ENCODE data around the gene PXMP4. TPM values are rescaled to one million over a fixed set of nuclear protein-coding genes. Genes with fewer than 3 reads are reported as not detected.

Gene PXMP4
- polyA plus RNA-seq, 1 donor from 2014 or later = 3.1 TPM

DNA sequence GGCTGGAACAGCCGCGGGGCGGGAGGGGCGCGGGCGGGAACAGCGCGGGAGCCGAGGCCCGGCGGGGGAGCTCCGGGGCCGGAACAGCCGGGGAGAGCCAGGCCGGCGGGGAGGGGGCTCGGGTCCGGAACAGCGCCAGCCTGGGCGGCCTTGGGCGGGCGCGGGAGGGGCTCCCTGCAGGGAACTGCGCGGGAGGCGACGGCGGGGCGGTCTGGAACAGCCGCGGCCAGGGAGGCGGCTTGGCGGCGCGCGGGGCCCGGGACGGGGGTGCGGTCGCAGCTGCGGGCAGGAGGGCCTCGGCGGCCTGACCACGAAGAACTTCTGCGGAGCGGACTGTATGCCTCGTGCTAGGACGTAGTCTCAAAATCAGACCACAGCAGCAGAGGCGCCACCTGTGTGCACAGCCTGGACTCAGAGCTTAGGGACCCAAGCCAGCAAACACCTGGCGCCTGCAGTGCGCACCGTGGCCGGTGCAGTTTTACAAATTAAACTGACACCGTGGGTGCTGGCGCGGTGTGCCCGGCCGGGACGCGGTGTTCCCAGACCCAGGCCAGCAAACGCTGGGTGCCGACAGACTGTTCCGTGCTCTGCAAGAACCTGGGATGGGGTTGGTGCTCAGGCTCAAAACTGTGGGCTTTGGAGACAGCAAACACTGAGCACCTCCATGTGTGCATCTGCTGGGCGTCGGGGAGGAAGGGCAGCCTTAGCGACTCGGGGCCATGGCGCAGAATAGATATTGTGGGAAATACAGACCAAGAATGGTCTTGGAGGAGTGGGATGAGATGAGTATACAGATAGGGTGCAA lies 12.3 kb upstream of the PXMP4 start:
- no peaks in the 10 kb centered on the region for H3K9me2 ChIP-seq (ENCODE audit: insufficient read depth, low read length)
- H3K79me2 ChIP-seq (replicated peaks; ENCODE audit: insufficient read depth, low read length) = no peaks in the 10 kb centered on the region
- H3K9me3 ChIP-seq (ENCODE audit: low read length) = peaks cover 4% of the 10 kb centered on the region
- TF ChIP-seq TAF1 (IDR thresholded peaks at IDR 0.05; ENCODE audit: low read depth) (no peak), MXI1 (conservative IDR thresholded peaks at IDR 0.05; ENCODE audit: poor library complexity, severe bottlenecking) (peak; percentile 26), EP300 (conservative IDR thresholded peaks at IDR 0.05; ENCODE audit: poor library complexity, severe bottlenecking) (peak; percentile 100)
- TF ChIP-seq, protein P1, sequence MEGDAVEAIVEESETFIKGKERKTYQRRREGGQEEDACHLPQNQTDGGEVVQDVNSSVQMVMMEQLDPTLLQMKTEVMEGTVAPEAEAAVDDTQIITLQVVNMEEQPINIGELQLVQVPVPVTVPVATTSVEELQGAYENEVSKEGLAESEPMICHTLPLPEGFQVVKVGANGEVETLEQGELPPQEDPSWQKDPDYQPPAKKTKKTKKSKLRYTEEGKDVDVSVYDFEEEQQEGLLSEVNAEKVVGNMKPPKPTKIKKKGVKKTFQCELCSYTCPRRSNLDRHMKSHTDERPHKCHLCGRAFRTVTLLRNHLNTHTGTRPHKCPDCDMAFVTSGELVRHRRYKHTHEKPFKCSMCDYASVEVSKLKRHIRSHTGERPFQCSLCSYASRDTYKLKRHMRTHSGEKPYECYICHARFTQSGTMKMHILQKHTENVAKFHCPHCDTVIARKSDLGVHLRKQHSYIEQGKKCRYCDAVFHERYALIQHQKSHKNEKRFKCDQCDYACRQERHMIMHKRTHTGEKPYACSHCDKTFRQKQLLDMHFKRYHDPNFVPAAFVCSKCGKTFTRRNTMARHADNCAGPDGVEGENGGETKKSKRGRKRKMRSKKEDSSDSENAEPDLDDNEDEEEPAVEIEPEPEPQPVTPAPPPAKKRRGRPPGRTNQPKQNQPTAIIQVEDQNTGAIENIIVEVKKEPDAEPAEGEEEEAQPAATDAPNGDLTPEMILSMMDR (IDR thresholded peaks at IDR 0.05; ENCODE audit: poor library complexity, severe bottlenecking) = no peak
- no peaks in the 10 kb centered on the region for H4K20me1 ChIP-seq (ENCODE audit: insufficient read depth)
- H3K4me3 ChIP-seq (ENCODE audit: low read length) = peak overlapping the region; percentile 63
- H3K27ac ChIP-seq (ENCODE audit: low read length) = peak overlapping the region; percentile 37
- peak overlapping the region; percentile 29 for H2AFZ ChIP-seq (ENCODE audit: low read depth, low read length)
- peak overlapping the region; percentile 63 for H3K9ac ChIP-seq (ENCODE audit: low read length)
- H3K27me3 ChIP-seq (ENCODE audit: insufficient read depth, low read depth, low read length) = no peaks in the 10 kb centered on the region
- peak overlapping the region; percentile 59 for H3K4me2 ChIP-seq (ENCODE audit: low read length)
- H3F3A ChIP-seq (ENCODE audit: insufficient read depth, low read length, poor library complexity, severe bottlenecking) = no peaks in the 10 kb centered on the region
- H3K36me3 ChIP-seq (ENCODE audit: insufficient read depth, low read length) = no peaks in the 10 kb centered on the region

DNA sequence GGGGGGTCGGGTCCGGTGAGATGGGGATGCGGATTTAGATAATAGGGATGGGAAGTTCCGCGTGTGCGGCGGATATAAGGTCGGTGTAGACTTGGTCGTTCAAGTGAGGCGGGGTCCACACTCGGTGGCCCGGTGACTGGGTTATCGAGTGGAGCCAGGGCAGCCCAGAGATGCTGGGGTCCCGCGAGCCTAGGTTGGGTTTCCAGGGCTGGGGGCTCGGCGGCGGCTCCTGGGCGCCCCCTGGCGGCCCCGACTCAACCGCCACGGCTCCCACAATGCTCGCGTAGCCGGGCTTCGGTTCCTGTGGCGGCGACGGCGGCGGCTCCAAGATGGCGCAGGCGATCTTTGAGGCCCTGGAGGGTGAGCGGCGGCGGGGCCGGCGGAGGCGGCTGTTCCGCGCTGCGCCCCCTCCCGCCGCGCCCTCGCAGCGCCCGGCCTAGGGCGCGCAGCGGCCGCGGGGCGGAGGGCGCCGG lies 11.6 kb upstream of the PXMP4 start, which contains the start of gene ZNF341:
TSS of gene ZNF341 (plus strand) at position 304 of the 473 bp plus-strand sequence. CDS start at position 330, 26 bp downstream.
- H3K4me3 ChIP-seq (ENCODE audit: low read length) = peak within 1 kb of the TSS; percentile 63
- H4K20me1 ChIP-seq (ENCODE audit: insufficient read depth) = no peaks in the 10 kb centered on the region
- peak within 1 kb of the TSS; percentile 63 for H3K9ac ChIP-seq (ENCODE audit: low read length)
- TF ChIP-seq EZH2 (IDR thresholded peaks at IDR 0.05; ENCODE audit: borderline replicate concordance, insufficient read depth, low read length, poor library complexity, severe bottlenecking) (no peak), POLR2AphosphoS5 (IDR thresholded peaks at IDR 0.05) (peak; percentile 45), MXI1 (conservative IDR thresholded peaks at IDR 0.05; ENCODE audit: poor library complexity, severe bottlenecking) (no peak), RAD21 (conservative IDR thresholded peaks at IDR 0.05) (peak; percentile 77), TAF1 (IDR thresholded peaks at IDR 0.05; ENCODE audit: low read depth) (no peak), SMC3 (conservative IDR thresholded peaks at IDR 0.05; ENCODE audit: poor library complexity) (peak; percentile 84), EP300 (conservative IDR thresholded peaks at IDR 0.05; ENCODE audit: poor library complexity, severe bottlenecking) (no peak)
- TF ChIP-seq, protein P1 (IDR thresholded peaks at IDR 0.05; ENCODE audit: poor library complexity, severe bottlenecking) = peak; percentile 91
- TF ChIP-seq, protein P2, sequence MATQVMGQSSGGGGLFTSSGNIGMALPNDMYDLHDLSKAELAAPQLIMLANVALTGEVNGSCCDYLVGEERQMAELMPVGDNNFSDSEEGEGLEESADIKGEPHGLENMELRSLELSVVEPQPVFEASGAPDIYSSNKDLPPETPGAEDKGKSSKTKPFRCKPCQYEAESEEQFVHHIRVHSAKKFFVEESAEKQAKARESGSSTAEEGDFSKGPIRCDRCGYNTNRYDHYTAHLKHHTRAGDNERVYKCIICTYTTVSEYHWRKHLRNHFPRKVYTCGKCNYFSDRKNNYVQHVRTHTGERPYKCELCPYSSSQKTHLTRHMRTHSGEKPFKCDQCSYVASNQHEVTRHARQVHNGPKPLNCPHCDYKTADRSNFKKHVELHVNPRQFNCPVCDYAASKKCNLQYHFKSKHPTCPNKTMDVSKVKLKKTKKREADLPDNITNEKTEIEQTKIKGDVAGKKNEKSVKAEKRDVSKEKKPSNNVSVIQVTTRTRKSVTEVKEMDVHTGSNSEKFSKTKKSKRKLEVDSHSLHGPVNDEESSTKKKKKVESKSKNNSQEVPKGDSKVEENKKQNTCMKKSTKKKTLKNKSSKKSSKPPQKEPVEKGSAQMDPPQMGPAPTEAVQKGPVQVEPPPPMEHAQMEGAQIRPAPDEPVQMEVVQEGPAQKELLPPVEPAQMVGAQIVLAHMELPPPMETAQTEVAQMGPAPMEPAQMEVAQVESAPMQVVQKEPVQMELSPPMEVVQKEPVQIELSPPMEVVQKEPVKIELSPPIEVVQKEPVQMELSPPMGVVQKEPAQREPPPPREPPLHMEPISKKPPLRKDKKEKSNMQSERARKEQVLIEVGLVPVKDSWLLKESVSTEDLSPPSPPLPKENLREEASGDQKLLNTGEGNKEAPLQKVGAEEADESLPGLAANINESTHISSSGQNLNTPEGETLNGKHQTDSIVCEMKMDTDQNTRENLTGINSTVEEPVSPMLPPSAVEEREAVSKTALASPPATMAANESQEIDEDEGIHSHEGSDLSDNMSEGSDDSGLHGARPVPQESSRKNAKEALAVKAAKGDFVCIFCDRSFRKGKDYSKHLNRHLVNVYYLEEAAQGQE (IDR thresholded peaks at IDR 0.05; ENCODE audit: borderline replicate concordance) = no peak
- H3K9me2 ChIP-seq (ENCODE audit: insufficient read depth, low read length) = no peaks in the 10 kb centered on the region
- H3K27me3 ChIP-seq (ENCODE audit: insufficient read depth, low read depth, low read length) = no peaks in the 10 kb centered on the region
- peak within 1 kb of the TSS; percentile 62 for H3K27ac ChIP-seq (ENCODE audit: low read length)
- peaks cover 3% of the 10 kb centered on the region for H3K9me3 ChIP-seq (ENCODE audit: low read length)
- H3K4me2 ChIP-seq (ENCODE audit: low read length) = peak within 1 kb of the TSS; percentile 59
- no peaks in the 10 kb centered on the region for H3K36me3 ChIP-seq (ENCODE audit: insufficient read depth, low read length)
- peak within 1 kb of the TSS; percentile 89 for H2AFZ ChIP-seq (ENCODE audit: low read depth, low read length)
- no peaks in the 10 kb centered on the region for H3K79me2 ChIP-seq (replicated peaks; ENCODE audit: insufficient read depth, low read length)
- H3F3A ChIP-seq (ENCODE audit: insufficient read depth, low read length, poor library complexity, severe bottlenecking) = no peaks in the 10 kb centered on the region

Measured in neural cell (in vitro differentiated cells).